GM13976 (cell line): ENCODE measurements around the gene ZNF687.

Source experiments
- DNase-seq: peaks from one replicate; pipeline ENCODE4 v3.0.0; 2012; ENCODE audit warnings: low spot score
- CTCF ChIP-seq: IDR thresholded peaks from 2 replicates; pipeline ENCODE4 v1.5.1; 2012; ENCODE audit warnings: borderline replicate concordance, mild to moderate bottlenecking; ENCODE audit not compliant: insufficient read depth; ENCODE audit errors: extremely low read depth, missing control alignments, control extremely low read depth
- in situ Hi-C: fragments of 300-500 bp; cut with MboI; formaldehyde crosslinking; loops from one replicate; pipeline ENCODE4 v1.12.0; 2022; ENCODE audit warnings: low sequenced_read_pairs, mixed read lengths, inconsistent platforms; ENCODE audit not compliant: unreplicated experiment

ZNF687 gene

GRCh38 chr1:151292207-151293030 lies 10.3 kb downstream of the ZNF687 start:
- no peak for DNase-seq
- TF ChIP-seq CTCF, result no peak
- in situ Hi-C loops, result no loop called here

GRCh38 chr1:151293093-151293492 lies 11.0 kb downstream of the ZNF687 start:
- no peak for TF ChIP-seq CTCF
- DNase-seq, result no peak
- in situ Hi-C loops, result no loop called here

DNA sequence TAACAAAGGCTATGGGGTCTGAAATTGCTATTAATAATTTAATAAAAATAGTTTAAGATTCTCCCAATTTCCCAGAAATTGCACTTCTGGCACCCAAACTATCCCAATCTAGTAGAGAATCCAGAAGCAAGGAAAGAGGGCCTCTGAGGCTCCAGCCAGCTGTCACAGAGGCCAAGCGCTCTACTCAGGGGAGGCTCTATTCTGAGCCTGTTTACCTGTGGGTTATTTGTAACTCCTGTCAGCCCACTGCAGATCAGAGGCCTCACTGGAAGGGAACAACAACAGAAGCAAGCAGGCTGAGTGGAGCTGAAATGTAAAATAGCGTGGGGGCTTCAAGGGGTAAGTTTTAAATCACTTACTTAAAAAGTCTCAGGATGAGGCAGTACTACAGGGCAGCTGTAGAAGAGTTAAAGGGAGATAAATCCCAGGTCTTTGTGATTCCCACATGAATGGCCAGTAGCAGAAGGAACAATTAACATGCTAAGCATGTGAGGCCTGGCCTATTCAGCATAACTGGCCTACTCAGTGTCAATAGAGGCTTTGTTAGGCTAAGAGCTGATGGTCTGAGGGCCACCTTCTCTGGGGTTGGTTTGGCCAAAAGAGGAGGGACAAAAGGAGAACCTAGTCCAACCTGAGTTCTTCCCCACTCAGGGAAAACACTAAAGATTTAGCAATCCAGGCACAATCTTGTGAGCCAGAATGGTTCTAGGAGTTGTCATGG lies 12.8 kb downstream of the ZNF687 start:
- in situ Hi-C loops, result no loop called here
- TF ChIP-seq CTCF, result no peak
- no peak for DNase-seq

GRCh38 chr1:151309811-151310323 lies 27.8 kb downstream of the ZNF687 start:
- DNase-seq, result no peak
- in situ Hi-C loops, result no loop called here
- no peak for TF ChIP-seq CTCF

DNA sequence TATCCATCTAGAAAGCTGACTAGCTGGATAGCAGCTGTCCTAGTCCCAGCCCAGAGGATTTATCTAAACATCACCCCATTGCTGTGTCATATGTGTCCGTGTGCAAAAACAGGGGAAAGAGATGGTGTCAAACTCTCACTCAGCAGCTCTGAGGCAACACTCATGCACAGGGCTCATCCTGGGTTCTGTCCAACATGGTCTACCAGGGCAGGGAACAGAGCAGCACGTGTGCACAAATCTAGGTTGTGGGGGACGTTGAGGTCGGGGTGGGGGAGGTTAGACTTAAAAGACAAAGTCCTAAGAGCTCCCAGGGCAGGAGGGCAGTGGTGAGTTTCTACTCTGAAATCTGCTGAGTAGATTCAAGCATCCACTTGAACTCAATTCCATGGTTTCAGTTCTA lies 28.9 kb downstream of the ZNF687 start:
- in situ Hi-C loops, result no loop called here
- no peak for TF ChIP-seq CTCF
- DNase-seq, result no peak

DNA sequence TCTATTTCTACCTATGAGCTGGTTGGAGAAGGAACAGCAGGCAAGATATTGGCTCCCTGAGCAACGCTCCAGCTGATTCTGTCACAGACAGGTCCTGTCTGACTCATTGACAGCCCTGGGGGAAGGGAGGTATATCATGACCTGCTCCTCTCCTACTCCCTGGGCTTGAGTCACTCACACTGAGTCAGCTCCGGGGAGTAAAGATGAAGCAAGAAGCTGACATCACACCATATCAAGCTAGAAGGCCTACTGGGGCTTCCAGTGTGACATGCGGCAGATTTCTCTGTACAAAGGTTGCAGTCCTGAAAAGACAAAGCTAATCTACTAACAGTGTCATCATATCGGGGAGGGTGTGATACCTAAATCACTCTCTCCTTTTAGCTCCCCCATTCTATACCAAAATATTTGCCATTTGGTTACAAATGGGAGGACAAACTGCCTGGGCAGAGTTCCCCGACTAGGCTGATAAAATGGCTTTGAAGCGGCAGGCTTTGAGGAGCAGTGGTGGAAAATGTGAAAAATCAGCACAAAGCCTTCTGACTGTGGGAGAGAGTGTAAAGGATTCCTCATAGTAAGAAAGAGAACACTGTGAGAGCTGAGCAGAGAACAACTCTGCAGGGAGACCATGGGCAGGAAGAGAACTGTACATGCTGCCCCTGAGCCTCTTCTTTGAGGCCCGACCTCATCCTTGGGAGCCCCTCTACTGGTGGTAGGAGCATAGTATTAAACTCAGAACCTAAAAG lies 29.7 kb downstream of the ZNF687 start:
- DNase-seq, result no peak
- no peak for TF ChIP-seq CTCF
- in situ Hi-C loops, result no loop called here
